NB4 (cell line): ENCODE data around the gene PHACTR3.

ENCODE experiments used
- DNase-seq: peaks from one replicate; pipeline ENCODE4 v3.0.0; 2010; ENCODE audit warnings: low read depth
- H3K4me3 ChIP-seq: one replicate; pipeline ENCODE4 v1.5.1; 2011; ENCODE audit warnings: mild to moderate bottlenecking, low read depth, low read length, moderate library complexity
- CTCF ChIP-seq: IDR thresholded peaks from one replicate; pipeline ENCODE4 v1.5.1; 2012; ENCODE audit warnings: low read depth, low read length
- MYC ChIP-seq: IDR thresholded peaks from 2 replicates; pipeline ENCODE4 v1.6.1; 2011; ENCODE audit warnings: low read depth, low read length
- POLR2A ChIP-seq: IDR thresholded peaks from 2 replicates; pipeline ENCODE4 v1.6.1; 2011; ENCODE audit warnings: mild to moderate bottlenecking; ENCODE audit not compliant: insufficient read length; ENCODE audit errors: extremely low read depth
- TF ChIP-seq, protein P1 (sequence below): IDR thresholded peaks from 2 replicates; pipeline ENCODE4 v1.6.1; 2011; ENCODE audit warnings: low read depth, low read length

The PHACTR3 gene

DNA sequence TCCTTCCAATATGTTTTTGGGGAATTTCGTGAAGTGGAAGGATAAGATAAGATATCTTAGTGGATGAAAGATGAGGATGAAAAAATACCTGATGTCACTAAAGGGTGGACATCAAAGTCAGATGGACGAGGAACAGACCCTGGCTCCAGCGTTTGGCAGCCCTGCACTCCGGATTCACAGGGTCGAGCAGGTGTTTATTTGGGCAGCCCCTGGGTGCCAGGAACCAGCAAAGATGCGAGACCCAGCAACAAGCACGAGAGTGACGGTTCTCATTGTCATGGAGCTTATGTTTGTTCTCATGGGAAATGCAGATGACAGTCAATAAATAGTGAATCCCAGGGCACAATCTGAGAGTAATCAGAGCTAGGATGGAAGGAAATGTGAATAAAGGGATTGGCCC, 131.1 kb downstream of the PHACTR3 start:
- TF ChIP-seq POLR2A (no peak), CTCF (no peak), MYC (no peak)
- TF ChIP-seq, protein P1, sequence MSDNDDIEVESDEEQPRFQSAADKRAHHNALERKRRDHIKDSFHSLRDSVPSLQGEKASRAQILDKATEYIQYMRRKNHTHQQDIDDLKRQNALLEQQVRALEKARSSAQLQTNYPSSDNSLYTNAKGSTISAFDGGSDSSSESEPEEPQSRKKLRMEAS: no peak
- no peak overlapping the region for H3K4me3 ChIP-seq
- DNase-seq: no peak

DNA sequence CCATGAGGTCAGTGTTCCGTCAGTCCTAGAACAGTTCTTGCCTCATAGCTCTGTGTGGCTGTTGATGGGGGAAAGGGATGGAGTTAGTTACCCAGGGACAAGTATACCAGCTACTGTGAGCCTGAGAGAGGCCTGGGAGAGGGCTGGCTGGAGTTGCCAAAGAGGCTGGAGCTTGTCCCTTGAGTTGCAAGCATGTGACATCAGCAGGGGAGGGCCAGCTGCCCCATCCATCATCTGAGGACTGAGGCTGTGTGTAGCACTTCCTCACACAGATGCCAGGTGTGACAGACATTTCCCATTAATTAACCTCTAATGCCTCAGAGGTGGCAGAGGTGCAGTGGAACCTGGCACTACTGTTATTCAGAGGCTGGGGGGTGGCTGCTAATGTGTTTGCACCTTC, 131.6 kb downstream of the PHACTR3 start:
- TF ChIP-seq MYC: no peak
- no peak for TF ChIP-seq CTCF
- TF ChIP-seq, protein P1: no peak
- TF ChIP-seq POLR2A: no peak
- no peak overlapping the region for H3K4me3 ChIP-seq
- peak; percentile 38 for DNase-seq

- no peak for TF ChIP-seq CTCF
- no peak for TF ChIP-seq POLR2A
- no peak for TF ChIP-seq MYC
- TF ChIP-seq, protein P1: no peak
These were observed 132.0 kb downstream of the PHACTR3 start for GRCh38 chr20:59736366-59736765.

GRCh38 chr20:59737073-59737666, 132.8 kb downstream of the PHACTR3 start:
- no peak for DNase-seq
- TF ChIP-seq POLR2A: no peak
- TF ChIP-seq CTCF: no peak
- TF ChIP-seq, protein P1: no peak
- TF ChIP-seq MYC: no peak
- no peak overlapping the region for H3K4me3 ChIP-seq

More at GRCh38 chr20:59736366-59736765, 132.0 kb downstream of the PHACTR3 start:
- no peak overlapping the region for H3K4me3 ChIP-seq
- no peak for DNase-seq

DNA sequence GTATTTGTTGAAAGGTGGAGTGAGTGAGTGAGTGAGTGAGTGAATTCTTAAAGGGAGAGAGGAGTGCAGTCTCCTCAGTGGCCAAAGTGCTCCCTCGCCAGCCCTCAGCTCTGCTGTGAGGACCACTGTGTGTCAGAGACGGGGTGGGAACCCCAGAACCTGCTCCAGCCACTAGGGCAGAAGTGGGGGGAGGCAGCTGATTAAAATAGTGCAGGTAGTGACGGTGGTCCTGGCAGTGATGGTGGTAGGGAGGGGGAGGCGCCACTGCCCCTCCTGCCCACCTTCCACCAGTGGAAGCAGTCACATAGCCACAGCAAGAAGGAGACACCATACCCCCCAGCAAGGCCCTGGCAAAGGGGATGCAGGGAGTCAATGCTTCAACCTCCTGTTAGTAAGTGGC, 133.5 kb downstream of the PHACTR3 start:
- DNase-seq: no peak
- no peak for TF ChIP-seq POLR2A
- TF ChIP-seq, protein P1: no peak
- TF ChIP-seq CTCF: no peak

DNA sequence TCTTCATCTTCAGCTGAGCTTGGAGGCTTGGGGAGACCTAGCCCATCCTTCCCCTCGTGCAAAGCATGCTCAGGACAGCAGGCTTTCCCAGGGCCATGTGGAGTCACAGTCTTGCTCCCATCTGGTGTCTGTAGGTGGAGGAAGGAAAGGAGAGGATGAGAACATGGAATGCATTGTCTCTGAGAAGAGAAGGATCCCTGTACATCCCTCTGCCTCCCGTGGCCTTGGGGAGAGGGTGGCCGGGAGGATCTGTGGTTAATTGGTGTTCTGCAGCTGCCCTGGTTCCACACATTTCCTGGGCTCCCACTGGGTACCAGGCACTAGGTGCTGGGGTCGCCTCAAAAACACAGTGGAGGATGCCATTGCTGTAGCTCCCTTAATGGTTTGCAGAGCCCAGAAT, 134.5 kb downstream of the PHACTR3 start:
- TF ChIP-seq, protein P1: no peak
- TF ChIP-seq MYC (no peak), CTCF (no peak), POLR2A (no peak)
- DNase-seq: no peak
- no peak overlapping the region for H3K4me3 ChIP-seq

More for the DNA sequence above, 133.5 kb downstream of the PHACTR3 start:
- no peak overlapping the region for H3K4me3 ChIP-seq
